ENCODE data around the gene PHLDB1.

- TF ChIP-seq CTCF (IDR thresholded peaks at IDR 0.05) (no peak), POLR2AphosphoS5 (IDR thresholded peaks at IDR 0.05) (no peak)
These were observed 46.6 kb upstream of the PHLDB1 start for GRCh38 chr11:118560806-118561205.
